Stimulated activated CD8-positive, alpha-beta memory T cell treated with anti-CD3 and anti-CD28 coated beads, Interleukin-12 subunit alpha, Interleukin-12 subunit beta, amount 100 ng/mL, for 24 hours (primary cell): ENCODE data around the gene ADTRP.

ENCODE experiments used
- DNase-seq: peaks from one replicate; pipeline ENCODE4 v3.0.0-alpha.2; 2020; ENCODE audit errors: extremely low read depth

ADTRP gene

GRCh38 chr6:11756292-11756691 lies 22.3 kb downstream of the ADTRP start:
- DNase-seq = no peak

- DNase-seq = no peak
These were observed 22.9 kb downstream of the ADTRP start for GRCh38 chr6:11755725-11756124.

DNA sequence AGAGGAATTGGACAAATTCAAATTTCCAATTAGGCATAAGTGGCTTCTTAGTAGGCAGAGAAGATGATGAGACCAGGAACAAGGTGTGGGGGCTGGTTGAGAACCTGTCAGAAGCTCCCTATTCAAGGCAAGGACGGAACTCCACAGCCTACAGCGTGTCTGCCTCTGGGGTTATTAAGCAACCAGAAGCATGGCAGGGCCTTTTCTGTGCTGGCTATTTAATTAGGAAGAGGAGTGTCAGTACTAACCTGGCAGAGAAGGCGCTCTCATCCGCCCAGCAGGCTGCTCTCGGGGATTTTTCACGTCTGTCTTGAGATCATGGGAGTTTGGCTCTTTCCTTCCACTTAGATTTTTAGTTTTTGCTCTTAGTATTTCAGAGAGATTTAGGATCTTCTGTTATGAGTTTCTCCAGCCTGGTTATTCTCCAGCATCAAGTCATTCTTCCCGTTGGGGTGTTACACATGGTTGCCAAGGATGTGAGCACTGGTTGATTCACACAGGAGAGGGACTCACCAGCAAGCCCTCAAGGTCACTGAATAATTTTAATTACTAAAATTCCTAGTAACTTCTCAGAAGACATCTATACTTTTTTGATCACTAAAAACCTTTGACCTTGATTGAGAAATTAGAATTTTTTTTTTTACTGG lies 23.9 kb downstream of the ADTRP start:
- no peak for DNase-seq

DNA sequence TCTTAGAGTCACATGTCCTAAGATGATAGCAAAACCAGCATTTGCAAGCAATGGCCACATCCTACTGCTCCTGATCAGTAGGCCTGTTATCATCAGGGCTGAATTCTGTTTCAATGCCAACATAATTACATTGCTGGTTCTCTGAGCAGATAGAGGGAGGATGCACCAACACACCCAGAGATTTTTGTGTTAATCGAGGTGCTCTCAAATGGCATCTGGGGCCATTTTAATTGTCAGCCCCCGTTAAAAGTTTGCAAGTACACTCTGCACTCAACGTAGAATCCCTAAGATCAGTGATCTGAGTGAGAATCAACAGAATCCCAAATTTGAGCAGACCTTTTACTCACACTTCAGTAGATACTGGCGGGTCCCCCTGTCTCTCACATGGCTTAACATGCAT lies 24.8 kb downstream of the ADTRP start:
- DNase-seq = no peak

- DNase-seq = no peak
These were observed 26.2 kb downstream of the ADTRP start for GRCh38 chr6:11752360-11752759.

- no peak for DNase-seq
These were observed 27.9 kb downstream of the ADTRP start for GRCh38 chr6:11750682-11751081.

- DNase-seq = no peak
These were observed 29.9 kb downstream of the ADTRP start for GRCh38 chr6:11748591-11749210.

DNA sequence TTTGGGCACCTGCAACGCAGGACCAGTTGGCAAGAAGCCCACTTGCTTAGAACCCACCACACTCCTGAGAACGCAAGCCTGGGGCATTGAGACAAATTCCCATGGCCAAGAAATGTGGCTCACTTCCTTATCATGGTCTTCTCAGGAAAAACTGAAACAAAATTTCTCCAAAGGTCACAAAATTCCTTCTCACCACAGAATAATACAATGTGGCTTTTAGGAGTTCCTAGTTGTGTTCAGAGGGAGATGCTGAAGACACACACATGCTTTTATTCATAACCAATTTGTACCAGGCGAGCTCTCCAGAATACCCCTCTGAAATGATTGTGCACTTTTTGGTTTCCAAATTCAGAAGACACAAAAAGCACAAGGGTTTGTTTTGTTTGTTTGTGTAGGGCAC lies 31.6 kb downstream of the ADTRP start:
- DNase-seq = no peak

- DNase-seq = no peak
These were observed 33.9 kb downstream of the ADTRP start for GRCh38 chr6:11744753-11745152.

DNA sequence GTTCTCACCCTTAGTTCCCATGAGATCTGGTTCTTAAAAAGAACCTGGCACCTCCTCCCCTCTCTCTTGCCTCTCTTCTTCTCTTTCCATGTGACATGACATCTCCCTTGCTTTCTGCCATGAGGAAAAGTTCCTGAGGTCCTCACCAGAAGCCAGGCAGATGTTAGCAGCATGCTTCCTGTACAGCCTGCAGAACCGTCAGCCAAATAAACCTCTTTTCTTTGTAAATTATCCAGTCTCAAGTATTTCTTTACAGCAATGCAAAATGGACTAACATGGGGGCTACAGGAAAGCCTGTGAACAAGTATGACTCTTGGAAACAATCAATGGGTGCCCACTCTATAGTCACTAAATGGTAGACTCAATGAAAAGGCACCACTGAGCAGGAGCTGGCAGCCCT lies 34.5 kb downstream of the ADTRP start:
- DNase-seq = no peak

- DNase-seq = no peak
These were observed 37.7 kb downstream of the ADTRP start for GRCh38 chr6:11740875-11741274.

DNA sequence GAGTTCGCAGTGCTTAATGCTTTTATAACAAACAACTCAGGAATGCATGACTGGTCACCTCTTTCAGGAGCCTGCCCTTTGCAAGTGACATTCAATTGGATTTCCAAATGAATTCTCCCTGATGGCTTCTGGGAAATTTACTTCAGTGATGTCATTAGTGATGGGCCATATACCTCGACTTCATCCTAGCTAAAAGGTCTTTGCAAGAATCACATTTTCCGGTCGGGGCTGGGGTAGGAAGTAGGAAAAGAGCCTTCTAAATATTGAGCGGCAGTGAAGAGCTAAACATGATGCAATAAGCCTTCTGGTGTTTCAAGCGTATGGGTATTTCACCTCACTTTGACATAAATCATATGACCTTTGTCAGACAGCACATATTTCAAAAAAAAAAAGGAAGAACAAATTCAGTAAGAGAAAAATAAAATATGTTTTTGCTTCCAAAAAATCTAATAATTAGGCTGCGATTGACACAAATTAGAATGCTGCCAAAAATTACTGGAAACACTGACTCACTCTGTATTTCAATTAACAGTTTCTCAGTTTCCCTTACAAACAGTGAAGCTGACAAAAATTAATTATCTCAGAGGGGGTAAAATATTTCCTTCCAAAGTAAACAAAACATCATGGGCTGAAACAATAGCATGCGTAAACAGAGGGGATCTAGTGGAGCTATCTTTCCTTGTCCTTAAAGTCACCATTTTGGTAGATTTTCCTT lies 39.8 kb downstream of the ADTRP start:
- DNase-seq = no peak

DNA sequence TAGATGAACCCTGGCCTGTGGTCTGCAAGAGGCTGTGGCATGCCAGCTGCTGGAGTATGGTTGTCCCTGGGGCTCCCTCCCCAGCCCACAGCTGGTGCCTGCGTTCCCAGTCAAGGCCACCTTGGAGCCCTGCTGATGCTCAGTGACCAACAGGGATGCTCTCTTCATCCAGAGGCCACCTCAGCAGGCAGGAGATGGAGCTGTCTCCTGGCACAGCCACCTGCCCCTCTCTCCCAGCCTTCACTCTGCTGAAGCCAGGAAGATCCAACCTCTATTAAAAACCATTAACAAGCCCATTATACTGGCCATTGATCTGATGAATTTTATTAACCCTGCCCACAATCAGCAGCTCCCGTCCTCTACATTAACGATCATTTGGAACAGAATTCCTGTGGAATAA lies 40.4 kb downstream of the ADTRP start:
- no peak for DNase-seq

GRCh38 chr6:11736601-11737000 lies 42.0 kb downstream of the ADTRP start:
- DNase-seq = no peak

DNA sequence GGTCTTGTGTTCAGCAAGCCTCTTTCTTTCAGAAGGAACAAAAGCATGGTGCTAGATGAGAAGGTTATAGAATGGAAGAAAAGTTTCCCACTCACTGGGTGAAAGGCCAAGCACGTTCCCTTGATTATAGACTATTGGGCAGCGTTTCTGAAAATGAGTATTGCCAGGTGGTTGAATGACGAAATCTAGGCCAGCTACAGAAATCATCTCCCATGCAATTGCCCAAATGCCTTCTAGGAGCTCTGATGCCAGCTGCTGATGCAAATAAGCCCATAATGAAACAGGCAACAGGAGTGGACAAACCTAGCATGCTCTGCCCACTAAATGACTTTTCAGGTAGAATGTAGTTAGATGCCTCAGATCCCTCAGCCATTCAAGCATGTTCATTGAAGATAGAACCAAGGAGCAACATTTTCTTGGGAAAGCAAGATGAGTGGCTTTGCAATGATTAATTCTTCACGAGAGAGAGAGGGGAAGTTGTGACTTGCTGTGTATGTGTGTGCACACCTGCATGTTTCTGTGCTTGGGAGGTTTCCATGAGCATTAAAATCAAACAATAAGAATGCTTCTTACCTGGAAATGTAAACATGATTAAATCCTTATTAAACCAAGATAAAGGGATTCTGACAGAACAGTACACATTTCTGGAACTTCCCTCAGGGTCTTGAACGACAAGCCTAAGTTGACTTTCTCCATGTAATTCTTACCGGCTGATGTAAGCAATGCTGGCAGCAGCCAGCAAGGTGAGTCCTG lies 43.6 kb downstream of the ADTRP start:
- DNase-seq = no peak

- no peak for DNase-seq
These were observed 46.5 kb downstream of the ADTRP start for GRCh38 chr6:11732036-11732631.

DNA sequence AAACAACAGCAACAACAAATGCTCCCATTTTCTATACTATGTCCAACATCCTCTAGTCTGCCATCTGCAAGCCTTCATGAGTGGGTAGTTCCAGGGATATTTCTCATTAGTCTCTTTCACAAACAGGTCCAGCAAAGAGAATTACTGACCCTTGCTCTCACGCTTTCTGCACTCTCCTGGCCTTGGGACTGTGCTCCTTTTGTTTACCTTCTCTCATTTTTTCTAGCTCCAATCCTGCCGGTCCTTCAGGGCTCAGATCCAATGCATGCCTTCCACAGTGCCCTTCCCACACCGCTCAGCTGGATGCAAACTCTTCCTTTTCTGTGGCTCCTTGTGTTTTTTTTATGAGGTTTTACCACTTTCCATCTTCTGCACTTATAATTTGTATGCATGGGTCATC lies 47.2 kb downstream of the ADTRP start:
- DNase-seq = no peak

DNA sequence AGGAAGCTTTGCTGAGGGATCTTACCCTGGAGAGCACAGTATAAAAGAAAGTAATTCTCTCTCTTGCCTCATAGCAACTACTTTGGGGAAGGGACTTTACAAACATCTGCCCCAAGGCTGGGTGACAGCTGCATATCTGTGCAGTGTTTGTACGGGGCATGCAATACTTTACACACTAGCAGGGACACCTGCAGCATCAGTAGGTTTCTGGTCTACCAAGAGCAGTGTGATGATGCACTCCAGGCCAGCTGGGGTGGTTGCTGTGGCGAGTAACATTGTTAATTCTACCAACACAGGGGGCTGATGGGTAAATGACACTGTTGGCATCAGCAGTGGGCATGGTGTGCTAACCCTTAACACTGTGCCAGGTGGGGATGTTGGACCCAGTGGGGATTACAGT lies 48.0 kb downstream of the ADTRP start:
- no peak for DNase-seq

DNA sequence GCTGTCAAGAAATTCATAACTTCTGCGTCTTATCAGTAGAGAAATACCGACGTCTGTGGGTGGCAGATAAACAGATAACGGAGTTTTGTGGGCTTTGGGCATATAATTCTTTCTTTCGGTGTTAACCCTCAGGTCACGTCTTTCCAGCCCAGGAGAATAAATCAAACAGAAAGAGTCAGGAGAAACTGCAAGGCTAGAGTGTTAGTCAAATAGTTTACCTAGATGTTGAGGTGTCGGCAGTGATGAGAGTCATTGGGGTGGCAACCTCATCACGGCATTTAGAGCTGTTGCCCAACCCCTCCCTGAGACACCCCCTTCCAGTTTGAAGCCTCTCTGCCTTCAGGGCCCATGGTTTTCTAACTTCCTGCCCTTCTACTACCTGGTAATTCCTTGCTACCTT lies 49.5 kb downstream of the ADTRP start:
- no peak for DNase-seq

GRCh38 chr6:11727998-11728961 lies 50.3 kb downstream of the ADTRP start:
- no peak for DNase-seq
